Thyroid gland (tissue), 4 donors: ENCODE measurements around the gene KRT6B.
"Not testable (repeated sequence)": the region's sequence is repeated elsewhere in the genome, so short reads cannot be mapped to it uniquely, and the experiment has no call there.

Experiments used
- POLR2A ChIP-seq, 2 donors: fragments of 450-650 bp; IDR thresholded peaks; one replicate each; pipeline ENCODE4 v1.6.1; 2017; ENCODE audit warnings: antibody characterized with exemption in 2 of 2, mild to moderate bottlenecking in 2 of 2, moderate library complexity in 1 of 2
- TF ChIP-seq, protein P1 (sequence below), 6 experiments: fragments of 200-600 bp in 3 of 6; fragments of 450-650 bp in 3 of 6; sonication (generic) in 3 of 6; IDR thresholded peaks; one replicate each; pipeline ENCODE4 v1.5.1; 2016 to 2019; ENCODE audit warnings: antibody characterized with exemption in 6 of 6, mild to moderate bottlenecking in 2 of 6, inconsistent platforms in 1 of 6, moderate library complexity in 1 of 6

DNA sequence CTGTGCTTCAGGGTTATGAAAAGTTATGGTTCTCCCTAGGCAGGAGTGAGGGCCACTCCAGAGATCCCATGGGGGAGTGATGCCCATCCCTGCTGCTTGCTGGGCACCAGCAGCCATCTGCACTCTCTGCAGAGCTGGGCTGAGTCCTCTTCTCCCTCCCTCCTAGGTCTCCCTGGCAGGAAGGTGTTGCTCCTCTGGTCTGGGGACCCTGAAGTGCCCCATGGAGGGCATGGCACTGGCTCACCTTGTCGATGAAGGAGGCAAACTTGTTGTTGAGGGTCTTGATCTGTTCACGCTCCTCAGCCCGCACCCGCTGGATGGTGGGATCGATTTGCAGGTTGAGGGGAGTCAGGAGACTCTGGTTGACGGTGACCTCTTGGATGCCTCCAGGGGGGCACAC, 40.5 kb upstream of the KRT6B start:
- TF ChIP-seq, protein P1, sequence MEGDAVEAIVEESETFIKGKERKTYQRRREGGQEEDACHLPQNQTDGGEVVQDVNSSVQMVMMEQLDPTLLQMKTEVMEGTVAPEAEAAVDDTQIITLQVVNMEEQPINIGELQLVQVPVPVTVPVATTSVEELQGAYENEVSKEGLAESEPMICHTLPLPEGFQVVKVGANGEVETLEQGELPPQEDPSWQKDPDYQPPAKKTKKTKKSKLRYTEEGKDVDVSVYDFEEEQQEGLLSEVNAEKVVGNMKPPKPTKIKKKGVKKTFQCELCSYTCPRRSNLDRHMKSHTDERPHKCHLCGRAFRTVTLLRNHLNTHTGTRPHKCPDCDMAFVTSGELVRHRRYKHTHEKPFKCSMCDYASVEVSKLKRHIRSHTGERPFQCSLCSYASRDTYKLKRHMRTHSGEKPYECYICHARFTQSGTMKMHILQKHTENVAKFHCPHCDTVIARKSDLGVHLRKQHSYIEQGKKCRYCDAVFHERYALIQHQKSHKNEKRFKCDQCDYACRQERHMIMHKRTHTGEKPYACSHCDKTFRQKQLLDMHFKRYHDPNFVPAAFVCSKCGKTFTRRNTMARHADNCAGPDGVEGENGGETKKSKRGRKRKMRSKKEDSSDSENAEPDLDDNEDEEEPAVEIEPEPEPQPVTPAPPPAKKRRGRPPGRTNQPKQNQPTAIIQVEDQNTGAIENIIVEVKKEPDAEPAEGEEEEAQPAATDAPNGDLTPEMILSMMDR (IDR thresholded peaks at IDR 0.05): not testable (repeated sequence)
- not testable (repeated sequence) for TF ChIP-seq POLR2A (IDR thresholded peaks at IDR 0.05)
